SK-N-SH (cell line): ENCODE measurements around the gene S1PR2.

ENCODE experiments used
- CTCF ChIP-seq: fragments of 200-600 bp; sonication (generic); IDR thresholded peaks from 2 replicates; pipeline ENCODE4 v1.6.1; 2017; ENCODE audit warnings: antibody characterized with exemption, mild to moderate bottlenecking, moderate library complexity
- EZH2phosphoT487 ChIP-seq: fragments of 200-600 bp; sonication (generic); IDR thresholded peaks from 2 replicates; pipeline ENCODE4 v1.6.1; 2017; ENCODE audit warnings: low read depth, mixed run types, mild to moderate bottlenecking, antibody characterized with exemption, moderate library complexity, borderline replicate concordance
- FOSL2 ChIP-seq: IDR thresholded peaks from 2 replicates; pipeline ENCODE4 v1.4.0; 2012; ENCODE audit warnings: low read depth, mild to moderate bottlenecking, moderate library complexity, borderline replicate concordance
- MAX ChIP-seq: IDR thresholded peaks from 2 replicates; pipeline ENCODE4 v1.4.0; 2012; ENCODE audit warnings: low read depth
- NFIC ChIP-seq: IDR thresholded peaks from 2 replicates; pipeline ENCODE4 v1.4.0; 2012; ENCODE audit warnings: borderline replicate concordance
- NRF1 ChIP-seq: IDR thresholded peaks from 2 replicates; pipeline ENCODE4 v1.6.1; 2012; ENCODE audit warnings: low read depth, mild to moderate bottlenecking, low read length
- POLR2AphosphoS5 ChIP-seq: IDR thresholded peaks from 2 replicates; pipeline ENCODE4 v1.6.1; 2012; ENCODE audit warnings: low read depth, low read length
- RAD21 ChIP-seq: IDR thresholded peaks from 2 replicates; pipeline ENCODE4 v1.6.1; 2012; ENCODE audit warnings: mild to moderate bottlenecking, low read length
- SIN3A ChIP-seq: IDR thresholded peaks from 2 replicates; pipeline ENCODE4 v1.6.1; 2012; ENCODE audit warnings: low read depth, mild to moderate bottlenecking, low read length, moderate library complexity, borderline replicate concordance
- TAF1 ChIP-seq: IDR thresholded peaks from 2 replicates; pipeline ENCODE4 v1.6.1; 2012; ENCODE audit warnings: low read depth, mild to moderate bottlenecking, low read length, moderate library complexity, borderline replicate concordance
- USF2 ChIP-seq: fragments of 150-350 bp; IDR thresholded peaks from 2 replicates; pipeline ENCODE4 v1.6.1; 2017; ENCODE audit warnings: antibody characterized with exemption, low read length, low read depth, borderline replicate concordance
- YY1 ChIP-seq: IDR thresholded peaks from 2 replicates; pipeline ENCODE4 v1.4.0; 2012; ENCODE audit warnings: low read depth, mild to moderate bottlenecking
- TF ChIP-seq, protein P1 (sequence below): IDR thresholded peaks from 2 replicates; pipeline ENCODE4 v1.4.0; 2012; ENCODE audit warnings: low read depth, borderline replicate concordance
- TF ChIP-seq, protein P2 (sequence below): IDR thresholded peaks from 2 replicates; pipeline ENCODE4 v1.6.1; 2012; ENCODE audit warnings: mild to moderate bottlenecking, low read depth, low read length, moderate library complexity

DNA sequence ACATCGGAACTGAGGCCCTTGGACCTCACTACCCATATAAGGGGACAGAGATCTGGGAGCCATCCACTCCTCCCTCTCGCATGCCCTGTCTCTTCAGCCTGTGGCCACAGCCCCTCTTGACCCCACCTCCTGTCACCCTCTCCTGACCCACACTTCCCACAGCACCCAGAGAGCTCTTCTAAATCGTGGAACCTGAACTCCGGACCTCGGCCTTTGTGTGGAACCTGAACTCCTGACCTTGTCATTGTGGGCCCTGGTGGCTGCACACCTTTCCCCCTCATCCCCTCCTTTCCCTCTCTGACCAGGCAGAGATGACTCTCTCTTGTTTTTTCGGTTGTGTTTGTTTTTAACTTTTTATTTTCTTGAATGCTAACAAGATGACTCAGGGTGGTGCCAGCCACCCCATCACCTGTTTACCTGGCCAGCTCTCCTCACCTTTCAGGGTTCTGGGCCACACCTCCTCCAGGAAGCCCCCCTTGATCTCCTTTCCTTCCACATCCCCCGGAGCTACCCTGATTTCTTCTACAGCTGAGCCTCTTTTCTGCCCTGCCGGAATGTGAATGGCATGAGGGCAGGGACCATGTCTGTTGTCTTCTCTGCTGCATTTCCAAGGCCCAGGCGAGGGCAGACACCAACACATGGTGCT lies 26.0 kb upstream of the S1PR2 start:
- TF ChIP-seq NFIC (no peak), CTCF (no peak), POLR2AphosphoS5 (no peak), TAF1 (no peak), RAD21 (no peak), YY1 (no peak), MAX (no peak), SIN3A (no peak), USF2 (no peak), NRF1 (no peak), FOSL2 (no peak), EZH2phosphoT487 (no peak)
- TF ChIP-seq, protein P1, sequence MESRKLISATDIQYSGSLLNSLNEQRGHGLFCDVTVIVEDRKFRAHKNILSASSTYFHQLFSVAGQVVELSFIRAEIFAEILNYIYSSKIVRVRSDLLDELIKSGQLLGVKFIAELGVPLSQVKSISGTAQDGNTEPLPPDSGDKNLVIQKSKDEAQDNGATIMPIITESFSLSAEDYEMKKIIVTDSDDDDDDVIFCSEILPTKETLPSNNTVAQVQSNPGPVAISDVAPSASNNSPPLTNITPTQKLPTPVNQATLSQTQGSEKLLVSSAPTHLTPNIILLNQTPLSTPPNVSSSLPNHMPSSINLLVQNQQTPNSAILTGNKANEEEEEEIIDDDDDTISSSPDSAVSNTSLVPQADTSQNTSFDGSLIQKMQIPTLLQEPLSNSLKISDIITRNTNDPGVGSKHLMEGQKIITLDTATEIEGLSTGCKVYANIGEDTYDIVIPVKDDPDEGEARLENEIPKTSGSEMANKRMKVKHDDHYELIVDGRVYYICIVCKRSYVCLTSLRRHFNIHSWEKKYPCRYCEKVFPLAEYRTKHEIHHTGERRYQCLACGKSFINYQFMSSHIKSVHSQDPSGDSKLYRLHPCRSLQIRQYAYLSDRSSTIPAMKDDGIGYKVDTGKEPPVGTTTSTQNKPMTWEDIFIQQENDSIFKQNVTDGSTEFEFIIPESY: no peak
- TF ChIP-seq, protein P2, sequence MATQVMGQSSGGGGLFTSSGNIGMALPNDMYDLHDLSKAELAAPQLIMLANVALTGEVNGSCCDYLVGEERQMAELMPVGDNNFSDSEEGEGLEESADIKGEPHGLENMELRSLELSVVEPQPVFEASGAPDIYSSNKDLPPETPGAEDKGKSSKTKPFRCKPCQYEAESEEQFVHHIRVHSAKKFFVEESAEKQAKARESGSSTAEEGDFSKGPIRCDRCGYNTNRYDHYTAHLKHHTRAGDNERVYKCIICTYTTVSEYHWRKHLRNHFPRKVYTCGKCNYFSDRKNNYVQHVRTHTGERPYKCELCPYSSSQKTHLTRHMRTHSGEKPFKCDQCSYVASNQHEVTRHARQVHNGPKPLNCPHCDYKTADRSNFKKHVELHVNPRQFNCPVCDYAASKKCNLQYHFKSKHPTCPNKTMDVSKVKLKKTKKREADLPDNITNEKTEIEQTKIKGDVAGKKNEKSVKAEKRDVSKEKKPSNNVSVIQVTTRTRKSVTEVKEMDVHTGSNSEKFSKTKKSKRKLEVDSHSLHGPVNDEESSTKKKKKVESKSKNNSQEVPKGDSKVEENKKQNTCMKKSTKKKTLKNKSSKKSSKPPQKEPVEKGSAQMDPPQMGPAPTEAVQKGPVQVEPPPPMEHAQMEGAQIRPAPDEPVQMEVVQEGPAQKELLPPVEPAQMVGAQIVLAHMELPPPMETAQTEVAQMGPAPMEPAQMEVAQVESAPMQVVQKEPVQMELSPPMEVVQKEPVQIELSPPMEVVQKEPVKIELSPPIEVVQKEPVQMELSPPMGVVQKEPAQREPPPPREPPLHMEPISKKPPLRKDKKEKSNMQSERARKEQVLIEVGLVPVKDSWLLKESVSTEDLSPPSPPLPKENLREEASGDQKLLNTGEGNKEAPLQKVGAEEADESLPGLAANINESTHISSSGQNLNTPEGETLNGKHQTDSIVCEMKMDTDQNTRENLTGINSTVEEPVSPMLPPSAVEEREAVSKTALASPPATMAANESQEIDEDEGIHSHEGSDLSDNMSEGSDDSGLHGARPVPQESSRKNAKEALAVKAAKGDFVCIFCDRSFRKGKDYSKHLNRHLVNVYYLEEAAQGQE: no peak
